GM19455 (cell line): ENCODE data around the gene PRR18.

Experiments used
- ATAC-seq: cut with Tn5 transposase; IDR thresholded peaks from one replicate; pipeline ENCODE4 v1.9.1; 2021; ENCODE audit not compliant: unreplicated experiment

PRR18 gene

DNA sequence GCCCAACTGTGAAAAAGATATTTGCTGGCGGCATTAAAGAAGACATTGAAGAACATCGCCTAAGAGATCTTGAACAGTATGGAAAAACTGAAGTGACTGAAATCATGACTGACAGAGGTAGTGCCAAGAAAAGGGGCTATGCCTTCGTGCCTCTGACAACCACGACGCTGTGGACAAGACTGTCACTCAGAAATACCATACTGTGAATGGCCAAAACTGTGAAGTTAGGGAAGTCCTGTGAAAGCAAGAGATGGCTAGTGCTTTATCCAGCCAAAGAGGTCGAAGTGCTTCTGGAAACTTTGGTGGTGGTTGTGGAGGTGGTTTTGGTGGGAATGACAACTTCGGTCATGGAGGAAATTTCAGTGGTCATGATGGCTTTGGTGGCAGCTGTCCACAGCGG lies 26.7 kb upstream of the PRR18 start:
- no peak for ATAC-seq

DNA sequence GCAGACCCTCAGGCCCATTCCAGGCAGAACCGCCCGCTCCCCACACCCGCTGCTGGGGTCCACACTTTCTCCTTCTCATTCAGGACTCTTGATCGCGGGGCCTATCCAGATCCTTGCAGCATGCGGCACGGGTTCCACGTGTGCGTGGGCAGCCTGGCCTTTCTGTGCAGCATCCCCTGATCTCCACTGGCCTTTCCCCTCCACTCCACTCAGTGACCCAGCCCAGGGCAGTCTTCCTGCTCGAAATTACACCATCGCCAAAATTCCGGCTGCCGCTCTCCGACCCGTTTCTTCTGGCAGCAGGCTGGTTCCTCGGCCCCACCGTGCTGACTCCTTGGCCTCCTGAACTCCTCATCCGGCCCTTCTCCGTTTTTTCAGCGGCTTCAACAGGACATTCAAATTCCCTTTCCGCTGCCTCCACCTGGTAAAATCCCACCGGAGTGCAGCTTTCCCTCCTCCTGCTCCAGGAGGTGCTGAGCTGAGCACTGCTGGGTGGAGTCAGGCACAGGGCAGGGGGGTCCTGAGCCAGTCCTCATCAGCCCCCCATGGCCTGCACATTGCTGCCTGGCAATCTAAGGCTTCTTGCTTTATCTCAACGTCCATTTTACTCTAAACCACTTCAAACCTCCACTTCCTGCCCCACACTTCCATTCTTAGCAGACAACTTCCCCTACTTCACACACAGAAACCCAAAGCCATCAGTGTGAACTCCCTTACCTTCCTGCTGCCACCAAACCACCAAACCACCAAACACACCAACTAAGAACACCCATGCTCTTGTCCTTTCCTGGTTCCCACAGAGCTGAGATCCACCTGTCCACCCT lies 25.2 kb upstream of the PRR18 start:
- ATAC-seq, result peak; percentile 47

DNA sequence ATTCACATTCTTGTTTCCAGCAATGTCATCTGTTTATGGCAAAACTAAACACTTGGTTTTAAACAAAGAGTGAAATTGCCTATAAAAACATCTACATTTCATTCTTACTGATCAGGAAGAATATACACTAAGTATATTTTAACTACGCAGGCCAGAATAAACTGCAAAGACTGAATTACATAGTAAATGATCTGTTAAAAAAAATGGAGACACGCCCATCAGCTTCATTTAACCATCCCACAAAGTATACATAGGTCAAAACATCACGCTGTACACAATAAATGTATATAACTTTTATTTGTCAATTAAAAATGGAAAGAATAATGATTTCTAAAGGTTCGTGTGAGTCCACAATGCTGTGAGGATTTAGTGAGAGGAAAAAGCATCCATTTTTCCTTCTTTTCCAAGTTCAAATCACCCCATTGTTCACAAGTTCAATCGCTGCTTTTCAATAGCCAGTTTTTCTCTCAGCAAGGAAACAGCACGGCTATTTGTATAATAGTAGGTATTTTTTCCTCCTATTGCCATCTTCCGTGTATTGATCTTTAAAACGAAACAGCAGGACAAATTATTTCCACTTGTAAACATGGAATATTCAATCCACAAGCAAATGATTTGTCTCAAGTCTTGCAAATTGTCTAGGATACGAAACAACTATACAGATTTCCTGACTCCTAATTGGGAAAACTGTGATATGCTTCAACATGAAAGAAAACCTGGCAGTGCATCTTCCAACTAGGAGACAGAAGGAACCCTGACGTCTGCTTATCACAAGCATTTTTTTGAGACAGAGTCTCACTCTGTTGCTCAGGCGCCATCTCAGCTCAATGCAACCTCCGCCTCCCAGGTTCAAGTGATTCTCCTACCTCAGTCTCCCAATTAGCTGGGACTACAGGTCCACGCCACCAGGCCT lies 23.6 kb upstream of the PRR18 start:
- ATAC-seq, result no peak

DNA sequence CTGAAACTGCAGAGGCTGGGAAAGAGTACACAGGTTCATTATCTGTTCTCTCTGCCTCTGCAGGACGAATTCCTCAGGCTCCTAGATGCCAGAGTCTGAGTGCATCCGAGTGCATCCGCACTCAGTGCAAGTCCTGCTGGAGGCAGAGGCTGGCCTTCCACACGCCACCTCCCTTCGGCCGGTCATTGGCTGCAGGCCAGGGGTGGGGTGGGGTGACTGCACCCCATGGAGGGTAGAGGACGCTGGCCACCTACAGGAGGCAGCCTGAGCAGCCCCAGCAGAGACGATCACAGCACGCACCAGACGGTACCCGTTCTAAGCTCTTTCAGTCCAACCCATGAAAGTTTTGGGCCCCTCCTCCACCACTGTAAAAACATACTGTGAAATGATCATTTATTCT lies 22.4 kb upstream of the PRR18 start:
- ATAC-seq, result no peak

DNA sequence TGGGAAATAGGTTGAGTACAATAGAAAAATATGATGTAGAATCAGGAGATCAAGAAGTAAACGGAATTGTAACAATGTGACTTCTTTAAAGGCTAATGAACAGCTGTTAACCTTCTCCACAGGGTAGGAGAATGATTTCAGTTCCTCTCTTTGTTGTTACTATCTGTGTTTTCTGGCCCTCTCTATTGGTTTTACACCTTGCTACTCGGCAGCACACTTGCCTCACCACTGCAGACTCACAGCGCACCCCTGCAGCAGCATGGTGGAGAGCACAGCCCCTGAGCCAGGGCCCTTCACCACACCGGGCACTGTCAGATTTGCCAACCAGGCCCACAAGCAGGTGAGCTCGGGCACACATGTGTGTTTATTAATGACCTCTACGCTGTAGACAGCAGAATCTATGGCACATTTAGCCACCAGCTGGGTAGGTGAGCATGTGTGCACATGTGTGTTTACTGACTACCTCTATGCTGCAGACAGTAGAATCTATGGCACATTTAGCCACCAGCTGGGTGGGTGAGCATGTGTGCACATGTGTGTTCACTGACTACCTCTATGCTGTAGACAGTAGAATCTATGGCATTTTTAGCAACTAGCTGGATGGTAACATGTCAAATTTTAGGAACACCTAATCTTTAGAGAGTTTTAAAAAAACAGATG lies 17.3 kb upstream of the PRR18 start:
- peak; percentile 78 for ATAC-seq

DNA sequence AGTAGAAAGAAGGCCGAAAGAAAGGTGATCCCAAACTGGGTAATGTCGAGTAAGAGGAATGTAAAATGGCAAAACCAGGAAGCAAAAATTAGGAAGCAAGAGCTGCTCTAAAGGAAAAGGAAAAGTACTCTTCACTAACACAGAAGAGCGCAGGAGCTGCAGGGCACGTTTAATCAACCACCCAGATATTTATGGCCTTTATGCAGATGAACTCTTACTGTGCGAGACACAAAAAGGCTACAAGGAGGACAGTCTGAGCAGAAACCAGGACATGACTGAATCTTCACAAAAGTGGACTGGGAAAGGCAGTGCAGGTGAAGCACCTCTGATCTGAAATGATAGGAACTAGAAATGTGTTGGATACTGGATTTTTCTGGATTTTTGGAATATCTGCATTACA lies 15.2 kb upstream of the PRR18 start:
- ATAC-seq, result no peak

DNA sequence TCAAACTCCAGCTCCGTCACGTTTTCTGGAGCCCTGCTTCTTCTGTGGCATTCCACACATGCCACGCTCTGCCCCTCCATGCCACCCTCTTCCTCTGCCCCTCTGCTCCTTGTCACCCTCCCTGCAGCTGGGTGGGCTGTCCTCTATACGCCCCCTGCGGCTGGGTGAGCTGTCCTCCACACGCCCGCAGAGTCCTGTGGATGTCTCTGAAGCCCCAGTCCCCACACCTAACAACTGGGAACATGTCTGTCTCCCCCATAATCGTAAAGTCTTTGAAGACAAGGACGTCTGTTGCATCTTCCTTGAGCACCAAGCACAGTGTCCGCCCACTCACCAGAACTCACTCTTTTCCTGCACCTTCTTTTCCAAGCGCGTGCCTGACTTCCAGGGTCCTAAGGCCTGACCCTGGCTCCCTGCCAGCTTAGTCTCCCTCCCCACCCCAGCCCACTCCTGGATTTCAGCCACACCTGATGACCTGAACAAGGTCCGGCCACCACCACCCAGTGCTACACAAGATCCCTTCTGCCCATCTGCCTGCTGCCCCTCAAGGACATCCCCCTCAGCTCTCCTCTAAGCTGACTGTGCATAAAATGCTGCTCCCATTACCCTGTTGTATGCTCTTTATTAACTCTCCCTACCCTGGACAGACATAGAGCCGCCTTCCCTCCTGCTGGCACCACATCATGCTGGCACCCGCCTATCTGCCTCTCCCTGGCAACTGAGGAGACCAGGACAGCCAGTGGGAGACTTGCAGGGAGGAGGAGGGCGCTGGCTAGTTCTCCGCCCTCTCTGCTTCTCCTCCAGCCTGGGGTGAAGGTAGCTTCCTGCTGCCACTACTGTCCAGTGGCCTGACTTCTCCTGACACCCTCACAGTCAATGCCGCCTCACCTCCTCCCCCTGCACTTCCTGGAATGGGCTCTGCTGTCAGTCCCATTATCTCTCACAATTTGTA lies 10.7 kb upstream of the PRR18 start:
- ATAC-seq, result no peak

DNA sequence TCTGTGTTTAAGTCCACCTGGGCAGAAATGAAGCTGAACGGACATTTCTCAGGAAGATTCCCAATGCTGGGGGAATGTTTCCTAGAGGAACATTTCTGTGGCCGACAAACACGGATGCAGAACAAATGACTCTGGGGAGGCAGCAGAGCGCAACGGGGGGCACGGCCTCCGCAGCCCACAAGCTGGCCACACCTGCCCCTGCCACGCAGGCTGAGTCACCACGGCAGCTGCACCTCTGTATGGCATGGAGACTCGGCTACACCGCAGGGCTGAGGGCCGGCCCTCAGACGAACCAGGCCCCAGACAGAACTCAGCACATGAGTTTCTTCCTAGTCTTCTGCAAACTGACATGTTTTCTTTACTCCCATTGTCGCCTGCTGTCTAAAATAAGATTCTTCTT lies 10.0 kb upstream of the PRR18 start:
- no peak for ATAC-seq

DNA sequence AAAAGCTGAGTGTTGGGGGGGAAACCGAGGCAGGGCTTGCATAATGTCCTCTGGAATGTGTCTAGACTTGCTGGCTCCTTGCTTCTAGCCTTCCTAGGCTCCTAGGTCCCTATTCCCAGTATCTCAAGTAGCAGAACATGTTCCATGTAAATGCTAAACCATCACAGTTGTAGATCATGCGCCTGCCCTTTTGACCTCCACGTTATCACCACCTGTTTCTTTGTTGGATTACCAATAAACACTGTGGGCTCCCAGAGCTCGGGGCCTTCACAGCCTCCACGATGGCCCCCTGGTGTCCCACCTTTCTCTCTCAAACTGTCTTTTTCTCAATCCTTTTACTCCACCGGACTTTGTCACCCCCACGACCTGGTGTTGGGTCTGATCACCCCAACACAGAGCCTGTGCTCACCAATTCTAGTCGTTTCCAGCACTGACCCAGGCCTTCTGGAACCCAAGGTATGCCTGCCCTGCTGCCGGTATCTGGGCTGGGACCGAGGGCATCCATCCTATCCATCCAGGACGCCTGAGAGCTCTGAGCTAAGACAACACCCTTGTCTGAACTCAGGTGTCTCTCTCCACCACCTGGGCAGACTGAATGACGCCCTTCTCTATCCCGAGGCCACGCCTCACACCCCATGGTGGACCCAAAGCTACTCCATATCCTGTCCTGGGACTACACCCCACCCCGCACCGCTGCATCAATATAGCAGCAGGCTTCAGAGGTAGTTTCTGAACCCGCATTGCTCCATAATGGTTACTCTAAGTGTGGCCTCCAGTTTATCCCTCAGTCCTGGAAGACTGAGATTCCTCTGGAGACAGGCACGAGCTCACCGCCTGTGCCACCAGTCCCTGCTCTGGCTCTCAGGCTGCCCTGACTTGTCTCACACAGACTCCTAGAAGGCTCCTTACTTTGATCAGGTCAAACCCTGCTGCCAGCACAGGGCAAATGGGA lies 9.3 kb upstream of the PRR18 start:
- ATAC-seq, result no peak

DNA sequence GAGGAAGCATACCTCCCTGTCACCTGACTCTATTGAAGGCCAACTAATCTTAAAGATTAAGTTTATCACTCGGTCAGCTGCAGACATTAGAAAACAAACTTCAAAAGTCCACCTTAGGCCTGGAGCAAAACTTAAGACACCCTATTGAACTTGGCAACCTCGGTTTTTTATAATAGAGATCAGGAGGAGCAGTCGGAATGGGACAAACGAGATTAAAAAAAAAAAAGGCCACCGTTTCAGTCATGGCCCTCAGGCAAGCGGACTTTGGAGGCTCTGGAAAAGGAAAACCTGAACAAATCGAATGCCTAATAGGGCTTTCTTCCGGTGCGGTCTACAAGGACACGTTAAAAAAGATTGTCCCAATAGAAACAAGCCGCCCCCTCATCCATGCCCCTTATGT lies 7.2 kb upstream of the PRR18 start:
- ATAC-seq, result no peak

DNA sequence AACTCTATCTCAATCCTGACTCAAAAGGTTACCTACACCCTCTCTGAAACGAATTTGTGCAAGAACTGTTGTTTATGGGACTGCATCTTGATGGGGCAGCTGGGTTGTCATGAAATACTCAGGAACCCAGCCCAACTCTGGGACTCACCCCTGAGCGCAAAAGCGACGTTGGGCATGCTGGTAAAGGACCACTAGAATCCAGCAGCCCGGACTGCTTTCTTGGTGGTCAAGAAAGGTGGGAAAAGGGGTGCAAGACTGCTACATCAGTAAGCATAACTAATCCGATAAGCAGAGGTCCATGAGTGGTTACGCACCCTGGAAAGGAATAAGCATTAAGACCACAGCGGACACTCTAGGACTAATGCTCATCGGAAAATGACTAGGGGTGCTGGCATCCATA lies 6.3 kb upstream of the PRR18 start:
- ATAC-seq, result no peak

DNA sequence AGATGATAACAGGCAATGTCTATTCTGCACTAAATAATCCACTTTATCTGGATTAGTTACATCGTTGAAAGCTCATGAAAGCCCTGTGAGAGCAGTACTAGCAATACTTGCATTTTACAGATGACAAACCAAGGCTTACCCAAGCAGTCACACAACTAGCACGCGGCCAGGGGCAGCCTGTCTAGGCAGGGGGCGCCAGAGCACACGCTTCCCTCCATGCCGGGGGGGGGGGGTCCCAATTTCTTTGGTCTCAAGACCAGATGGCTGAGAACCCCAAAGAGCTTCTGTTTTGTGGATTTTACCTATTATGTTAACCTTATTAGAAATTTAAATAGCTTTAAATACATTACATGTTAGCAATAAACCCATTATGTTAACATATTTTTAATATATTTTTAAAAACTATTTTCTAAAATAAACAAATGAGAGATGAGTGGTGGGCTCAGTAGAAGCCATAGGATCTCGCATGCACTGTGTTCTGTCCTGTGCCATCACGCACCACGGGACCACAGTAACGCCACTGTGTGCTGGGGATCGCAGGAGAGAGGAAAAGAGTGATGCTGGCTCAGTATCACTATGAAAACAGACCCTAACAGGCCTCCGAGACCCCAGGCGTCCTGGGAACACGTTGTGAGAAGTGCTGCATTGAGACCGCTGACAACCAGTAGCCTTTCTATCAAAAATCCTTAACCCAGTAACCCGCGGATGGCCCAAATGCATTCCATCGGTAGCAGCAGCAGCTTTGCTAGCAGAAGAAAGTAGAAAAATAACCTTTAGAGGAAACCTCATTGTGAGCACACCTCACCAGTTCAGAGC lies 5.3 kb upstream of the PRR18 start:
- peak; percentile 70 for ATAC-seq

DNA sequence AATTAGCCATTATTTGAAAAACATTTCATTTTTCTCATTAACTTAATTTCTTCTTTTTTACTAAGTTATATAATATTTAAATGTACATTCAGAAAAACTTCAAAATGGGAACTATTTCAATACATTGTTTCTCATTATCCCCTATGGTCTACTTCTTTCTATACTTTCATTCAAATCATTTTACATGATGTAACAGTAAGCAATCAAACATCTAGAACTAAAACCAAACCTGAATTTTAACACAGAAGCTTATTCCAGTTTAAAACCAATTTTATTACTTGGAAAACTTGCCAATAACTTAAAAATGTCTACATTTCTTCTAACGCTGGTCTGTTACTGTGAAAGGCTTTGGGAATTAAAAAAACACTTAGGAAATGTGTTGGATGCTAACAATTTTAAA lies 4.6 kb upstream of the PRR18 start:
- ATAC-seq, result no peak

DNA sequence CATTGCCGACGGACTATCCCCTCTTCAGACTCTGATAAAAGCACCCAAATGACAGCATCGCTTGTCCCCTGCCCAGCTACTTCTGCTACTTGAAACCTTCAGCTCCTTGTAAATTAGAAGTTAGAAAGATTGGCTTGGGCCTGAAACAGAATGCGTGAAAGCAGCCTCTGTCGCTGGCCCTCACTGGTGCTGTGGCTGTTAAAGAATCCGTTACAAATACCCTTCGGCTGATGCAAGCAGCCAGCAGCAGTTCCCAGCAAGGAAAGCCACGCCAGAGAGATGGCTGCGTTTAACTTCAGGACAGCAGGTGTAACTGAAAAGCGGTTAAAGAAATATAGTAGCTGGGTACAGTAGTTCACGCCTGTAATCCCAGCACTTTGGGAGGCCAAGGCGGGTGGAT lies 2.4 kb upstream of the PRR18 start:
- no peak for ATAC-seq

DNA sequence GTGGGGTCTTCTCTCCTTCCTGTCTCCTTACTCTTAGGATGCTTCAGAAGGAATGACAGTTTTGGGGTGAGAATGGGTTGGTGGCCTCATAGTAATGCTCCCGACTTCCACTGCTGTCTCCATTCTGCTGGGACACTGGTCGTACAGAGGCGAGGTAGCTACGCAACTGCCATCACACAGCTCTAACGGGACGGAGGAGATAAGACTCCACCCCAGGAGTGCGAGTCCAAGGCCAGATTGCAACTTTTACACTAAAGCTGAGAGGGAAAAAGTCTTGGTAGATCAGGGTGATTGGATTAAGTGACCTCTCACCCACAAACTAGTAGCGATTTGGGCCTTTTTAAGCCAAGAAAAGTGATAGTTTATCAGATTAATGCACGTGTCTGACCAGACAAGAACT lies 1.8 kb upstream of the PRR18 start:
- ATAC-seq, result no peak

DNA sequence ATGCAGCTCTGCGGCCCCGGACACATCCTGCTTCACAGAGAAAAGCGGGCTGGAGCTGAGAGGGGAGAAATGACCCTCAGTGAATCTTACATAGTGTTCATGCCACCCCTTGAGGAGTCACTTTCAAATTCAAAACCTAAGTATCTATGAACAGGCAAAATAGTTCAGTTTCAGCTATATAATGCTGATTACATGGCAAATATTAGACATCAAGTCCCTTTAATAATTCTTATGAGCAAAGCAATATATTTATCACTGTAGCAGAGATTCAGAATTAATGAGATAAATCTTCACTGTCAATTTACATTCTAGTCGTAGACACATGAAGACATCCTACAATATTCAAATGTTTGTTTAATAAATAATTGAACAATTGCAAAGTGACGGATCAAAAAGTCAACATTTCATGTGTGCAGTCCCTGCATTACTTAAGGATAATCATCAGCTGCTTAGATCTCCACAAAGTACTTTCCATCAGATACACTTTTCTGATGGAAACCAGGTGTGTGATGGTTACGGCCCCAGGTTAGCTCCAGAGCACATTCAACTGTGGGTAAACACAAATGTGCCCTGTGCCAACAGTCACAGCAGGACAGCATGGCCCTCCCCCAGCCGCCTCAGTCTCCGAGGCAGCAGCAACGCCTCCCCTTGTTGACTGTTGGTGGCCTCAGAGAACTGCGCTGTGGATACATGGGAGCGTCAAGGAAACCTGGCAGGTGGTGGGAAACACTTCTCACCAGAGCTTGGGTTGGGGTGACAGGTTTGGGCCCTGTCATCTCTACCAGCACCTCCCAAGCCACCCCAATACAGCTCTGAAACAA lies 787 bp upstream of the PRR18 start:
- ATAC-seq, result no peak

DNA sequence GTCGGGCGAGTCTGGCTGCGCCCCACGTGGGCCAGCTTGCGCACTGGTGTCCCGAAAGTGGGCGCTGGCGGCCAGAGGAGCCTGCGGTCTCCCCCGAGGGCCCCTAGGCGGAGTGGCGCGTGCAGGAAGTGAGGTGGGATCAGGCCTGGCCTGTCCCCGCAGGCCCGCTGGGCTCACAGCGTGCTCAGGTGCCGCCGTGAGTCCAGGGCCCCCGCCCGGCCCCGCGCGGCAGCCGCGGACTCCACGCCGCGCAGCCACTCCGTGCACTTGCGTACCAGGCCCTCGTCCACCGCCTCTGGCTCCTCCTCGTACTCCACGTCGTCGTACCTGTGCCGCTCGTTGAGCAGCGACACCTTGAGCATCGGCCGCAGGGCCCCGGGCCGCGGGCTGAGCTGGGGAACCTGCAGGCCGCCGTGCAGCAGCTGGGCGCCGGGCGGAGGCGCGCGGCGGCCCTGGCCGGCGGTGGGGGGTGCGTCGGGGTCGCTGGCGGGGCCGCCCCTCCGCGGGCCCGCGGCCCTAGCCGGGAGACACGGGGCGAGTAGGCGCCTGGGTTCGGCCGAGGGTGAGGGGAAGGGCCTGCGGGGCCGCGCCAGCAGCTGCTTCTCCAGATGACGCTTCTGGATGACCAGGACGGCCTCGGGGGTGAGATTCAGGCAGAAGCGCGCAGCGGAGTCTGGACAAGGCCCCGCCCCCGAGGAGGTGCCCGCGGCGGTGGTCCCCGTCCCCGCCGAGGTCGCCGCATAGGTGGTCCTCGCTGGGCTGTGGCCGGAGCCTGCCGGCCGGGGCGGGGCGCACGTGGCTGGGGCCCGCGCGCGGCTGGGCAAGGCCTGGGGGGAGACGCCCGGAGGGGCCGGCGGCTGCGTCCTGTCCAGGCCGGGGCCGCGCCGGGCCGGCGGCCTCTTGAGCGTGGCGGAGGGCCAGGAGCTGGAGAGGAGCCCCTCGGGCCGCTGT lies 835 bp downstream of the PRR18 start:
- ATAC-seq, result peak; percentile 36
